Tracheal epithelial cell (primary cell): ENCODE measurements around the gene ZSCAN20. TPM values are rescaled to one million over a fixed set of nuclear protein-coding genes. Genes with fewer than 3 reads are reported as not detected.

Experiments used
- total RNA-seq: library from RNA; depleted of rRNA; stranded (reverse); fragments of >200 nt; gene quantifications from 2 replicates; pipeline ENCODE4 v1.2.1, GENCODE V29; 2014

The ZSCAN20 gene
- total RNA-seq, result 7.2 and 8.1 TPM in 2 replicates

GRCh38 chr1:33472269-33472980 is at the start of gene ZSCAN20:
ZSCAN20 (plus strand) TSS chr1:33472645; CDS start chr1:33479289, 6,644 bp downstream.

GRCh38 chr1:33430692-33431593 is 41.5 kb upstream of the ZSCAN20 start, which contains the start of gene PHC2:
PHC2 (minus strand) TSS chr1:33431095; CDS start chr1:33375539, 55,556 bp downstream.

Other genes with a start within 250 kb of the ZSCAN20 start
- gene ZNF362, start 216.2 kb upstream of the ZSCAN20 start, total RNA-seq, result 0.96 and 1.3 TPM in 2 replicates
- gene A3GALT2, start 151.5 kb upstream of the ZSCAN20 start, total RNA-seq, result not detected in 2 replicates
- gene PHC2, start 41.5 kb upstream of the ZSCAN20 start, total RNA-seq, result 38.4 and 70.8 TPM in 2 replicates